GM23338 (cell line): Measurements from ENCODE around the gene MYD88. TPM values are rescaled to one million over a fixed set of nuclear protein-coding genes. Genes with fewer than 3 reads are reported as not detected.

ENCODE experiments used
- ATAC-seq: fragments of 200-7000 bp; cut with Tn5 transposase; 3 replicates; pipeline ENCODE4 v1.9.1; 2020
- DNase-seq: peaks from one replicate; pipeline ENCODE4 v3.0.0-alpha.2; 2015; ENCODE audit warnings: low spot score
- H2AFZ ChIP-seq: fragments of 200-600 bp; sonication (generic); 2 replicates; pipeline ENCODE4 v1.8.0; 2016; ENCODE audit warnings: antibody characterized with exemption, mild to moderate bottlenecking, moderate library complexity
- H3F3A ChIP-seq: fragments of 200-600 bp; sonication (generic); replicated peaks from 2 replicates; pipeline ENCODE4 v1.8.0; 2017; ENCODE audit warnings: antibody characterized with exemption, mixed run types, low read depth
- H3K27ac ChIP-seq: fragments of 200-600 bp; sonication (generic); 2 replicates; pipeline ENCODE4 v1.6.1; 2016; ENCODE audit warnings: low read depth
- H3K27me3 ChIP-seq: fragments of 200-600 bp; sonication (generic); 2 replicates; pipeline ENCODE4 v1.8.0; 2016; ENCODE audit warnings: mild to moderate bottlenecking, mixed run types, moderate library complexity; ENCODE audit not compliant: insufficient read depth
- H3K36me3 ChIP-seq: fragments of 200-600 bp; sonication (generic); 2 replicates; pipeline ENCODE4 v1.8.0; 2016; ENCODE audit warnings: mild to moderate bottlenecking; ENCODE audit not compliant: insufficient read depth
- H3K4me1 ChIP-seq: fragments of 200-600 bp; sonication (generic); 2 replicates; pipeline ENCODE4 v1.8.0; 2016; ENCODE audit warnings: mild to moderate bottlenecking, moderate library complexity; ENCODE audit not compliant: insufficient read depth
- H3K4me2 ChIP-seq: fragments of 200-600 bp; sonication (generic); 2 replicates; pipeline ENCODE4 v1.7.1; 2017; ENCODE audit warnings: mixed run types
- H3K4me3 ChIP-seq: fragments of 200-600 bp; sonication (generic); 2 replicates; pipeline ENCODE4 v1.6.1; 2016; ENCODE audit warnings: mixed run types
- H3K79me2 ChIP-seq: fragments of 200-600 bp; sonication (generic); replicated peaks from 2 replicates; pipeline ENCODE4 v1.8.0; 2017; ENCODE audit warnings: mild to moderate bottlenecking; ENCODE audit not compliant: insufficient read depth
- H3K9me2 ChIP-seq: fragments of 200-600 bp; sonication (generic); 2 replicates; pipeline ENCODE4 v1.8.0; 2017; ENCODE audit not compliant: insufficient read depth
- H4K20me1 ChIP-seq: fragments of 200-600 bp; sonication (generic); replicated peaks from 2 replicates; pipeline ENCODE4 v1.8.0; 2017; ENCODE audit warnings: mild to moderate bottlenecking; ENCODE audit not compliant: insufficient read depth
- H3K27ac Mint-ChIP-seq: 2 replicates; pipeline ENCODE4 v1.8.0; 2020; ENCODE audit warnings: inconsistent platforms, mild to moderate bottlenecking, moderate library complexity, mixed read lengths
- H3K27me3 Mint-ChIP-seq: 3 replicates; pipeline ENCODE4 v1.8.0; 2022; ENCODE audit warnings: low read depth, mild to moderate bottlenecking, moderate library complexity, mixed read lengths, inconsistent platforms; ENCODE audit not compliant: insufficient read depth, poor library complexity
- H3K36me3 Mint-ChIP-seq: 3 replicates; pipeline ENCODE4 v1.8.0; 2021; ENCODE audit warnings: low read depth, mild to moderate bottlenecking, inconsistent platforms, moderate library complexity, mixed read lengths
- H3K4me1 Mint-ChIP-seq: 3 replicates; pipeline ENCODE4 v1.8.0; 2020; ENCODE audit warnings: mild to moderate bottlenecking, inconsistent platforms, mixed read lengths
- H3K4me3 Mint-ChIP-seq: 3 replicates; pipeline ENCODE4 v1.8.0; 2021; ENCODE audit warnings: moderate library complexity, mild to moderate bottlenecking, inconsistent platforms, mixed read lengths
- H3K9me3 Mint-ChIP-seq: 3 replicates; pipeline ENCODE4 v1.8.0; 2020; ENCODE audit warnings: moderate library complexity, mild to moderate bottlenecking, inconsistent platforms, mixed read lengths
- CREB1 ChIP-seq: fragments of 250-450 bp; sonication (Bioruptor Pico); IDR thresholded peaks from 2 replicates; pipeline ENCODE4 v1.5.0; 2020; ENCODE audit warnings: low read depth, mild to moderate bottlenecking, moderate library complexity
- CTCF ChIP-seq, 2 experiments: fragments of 200-600 bp in 1 of 2; sonication (generic) in 1 of 2; conservative IDR thresholded peaks; 2 replicates each; pipeline versions ENCODE4 v1.5.1 to v1.6.1; 2016 to 2017; ENCODE audit warnings: antibody characterized with exemption in 2 of 2, low read depth in 2 of 2, mild to moderate bottlenecking in 2 of 2, moderate library complexity in 1 of 2
- EZH2 ChIP-seq: fragments of 200-600 bp; sonication (generic); IDR thresholded peaks from one replicate; pipeline ENCODE4 v1.8.0; 2017; ENCODE audit warnings: antibody characterized with exemption, mild to moderate bottlenecking, low read depth; ENCODE audit not compliant: unreplicated experiment
- EZH2phosphoT487 ChIP-seq: fragments of 200-600 bp; sonication (generic); IDR thresholded peaks from one replicate; pipeline ENCODE4 v1.8.1; 2018; ENCODE audit warnings: antibody characterized with exemption; ENCODE audit not compliant: unreplicated experiment
- JUNB ChIP-seq: IDR thresholded peaks from one replicate; pipeline ENCODE4 v1.6.1; 2016; ENCODE audit warnings: antibody characterized with exemption; ENCODE audit not compliant: unreplicated experiment
- NANOG ChIP-seq: IDR thresholded peaks from 2 replicates; pipeline ENCODE4 v1.6.1; 2016; ENCODE audit warnings: antibody characterized with exemption, borderline replicate concordance
- POLR2AphosphoS5 ChIP-seq: IDR thresholded peaks from 2 replicates; pipeline ENCODE4 v1.6.1; 2016; ENCODE audit warnings: antibody characterized with exemption, low read depth
- STAT1 ChIP-seq: IDR thresholded peaks from one replicate; pipeline ENCODE4 v1.6.1; 2016; ENCODE audit warnings: antibody characterized with exemption; ENCODE audit not compliant: unreplicated experiment
- ZNF114 ChIP-seq: fragments of 250-450 bp; sonication (Bioruptor Pico); IDR thresholded peaks from 2 replicates; pipeline ENCODE4 v1.5.0; 2020; ENCODE audit warnings: mild to moderate bottlenecking, moderate library complexity
- ZNF331 ChIP-seq: fragments of 250-450 bp; sonication (Bioruptor Pico); IDR thresholded peaks from 2 replicates; pipeline ENCODE4 v1.5.0; 2020; ENCODE audit warnings: low read depth, mild to moderate bottlenecking, moderate library complexity
- polyA plus RNA-seq: library from polyadenylated mRNA; unstranded; fragments of >200 nt; fragmentation: Nextera tagmentation; extraction: Ambion mirVana; gene quantifications from 2 replicates; pipeline ENCODE4 v1.2.1, GENCODE V29; 2016
- total RNA-seq: library from RNA; depleted of rRNA; stranded (reverse); fragments of >200 nt; shearing (Covaris generic); gene quantifications from 2 replicates; pipeline ENCODE4 v1.2.3, GENCODE V29; 2014
- TF ChIP-seq, protein P1 (sequence below): IDR thresholded peaks from 2 replicates; pipeline ENCODE4 v1.6.1; 2016; ENCODE audit warnings: antibody characterized with exemption
- TF ChIP-seq, protein P2 (sequence below): fragments of 250-450 bp; sonication (Bioruptor Pico); IDR thresholded peaks from 2 replicates; pipeline ENCODE4 v1.5.0; 2020; ENCODE audit warnings: mild to moderate bottlenecking, moderate library complexity
- TF ChIP-seq, protein P3 (sequence below): IDR thresholded peaks from one replicate; pipeline ENCODE4 v1.6.1; 2018; ENCODE audit warnings: antibody characterized with exemption; ENCODE audit not compliant: unreplicated experiment

MYD88 gene
- total and polyA plus RNA-seq, 2 experiments from 2014 or later: 15.5 to 26.0 TPM

DNA sequence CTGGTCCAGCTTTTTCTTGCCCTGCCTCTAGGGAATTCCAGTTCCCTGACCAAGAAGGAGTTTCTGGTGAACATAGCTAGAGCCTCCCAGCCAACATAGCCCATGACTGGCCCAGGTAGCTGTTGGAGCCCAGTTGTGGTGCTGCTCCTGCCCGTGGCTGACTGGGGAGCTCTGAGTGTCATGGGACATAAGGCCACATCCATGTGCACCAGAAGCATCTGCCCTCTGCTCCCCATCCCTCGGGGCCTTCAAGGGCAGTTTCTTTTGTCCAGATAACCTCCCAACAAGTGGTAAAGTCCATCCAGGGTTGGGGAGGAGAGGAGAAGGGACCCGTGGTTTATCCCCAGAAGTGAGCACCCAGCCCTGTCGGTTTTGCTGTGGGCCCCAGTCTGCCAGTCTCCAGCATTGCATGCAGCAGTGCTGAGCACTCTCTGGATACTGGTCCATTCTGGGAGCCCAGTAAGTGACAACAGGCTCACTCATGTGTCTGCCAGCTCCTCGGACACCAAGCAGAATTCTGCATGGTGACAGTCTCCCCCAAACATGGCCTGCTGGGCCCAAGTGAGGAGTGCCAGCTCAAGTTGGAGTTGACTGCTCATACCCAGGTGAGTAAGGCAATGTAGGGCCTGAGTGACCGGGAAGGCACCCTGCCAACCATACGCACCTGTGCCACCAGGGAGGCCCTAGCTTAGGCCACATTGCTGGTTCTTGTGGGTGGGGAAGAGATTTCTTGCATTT is 30.4 kb upstream of the MYD88 start:
- Histone ChIP-seq H3K27me3 (no peaks in the 10 kb centered on the region), H2AFZ (no peak overlapping the region), H3K36me3 (no peaks in the 10 kb centered on the region), H3K4me1 (no peaks in the 10 kb centered on the region), H3K9me2 (no peaks in the 10 kb centered on the region), H3K4me3 (no peak overlapping the region), H3K27ac (no peak overlapping the region), H3K4me2 (no peak overlapping the region), H3F3A (no peaks in the 10 kb centered on the region), H3K79me2 (no peaks in the 10 kb centered on the region), H4K20me1 (no peaks in the 10 kb centered on the region)
- Mint-ChIP-seq H3K4me3 (no peak overlapping the region), H3K9me3 (peaks cover 8% of the 10 kb centered on the region; the same call in 2 of the 3 replicates), H3K27me3 (peaks cover 4% of the 10 kb centered on the region), H3K36me3 (no peaks in the 10 kb centered on the region), H3K4me1 (peaks cover under 1% of the 10 kb centered on the region; the same call in 1 of the 3 replicates), H3K27ac (no peak overlapping the region)
- no peak for TF ChIP-seq CTCF (conservative IDR thresholded peaks at IDR 0.05; ENCODE audit: low read depth in 2 of 2)
- TF ChIP-seq CREB1 (CRISPR knock-in tag): no peak
- TF ChIP-seq EZH2: no peak
- TF ChIP-seq EZH2phosphoT487: no peak
- TF ChIP-seq, protein P1, sequence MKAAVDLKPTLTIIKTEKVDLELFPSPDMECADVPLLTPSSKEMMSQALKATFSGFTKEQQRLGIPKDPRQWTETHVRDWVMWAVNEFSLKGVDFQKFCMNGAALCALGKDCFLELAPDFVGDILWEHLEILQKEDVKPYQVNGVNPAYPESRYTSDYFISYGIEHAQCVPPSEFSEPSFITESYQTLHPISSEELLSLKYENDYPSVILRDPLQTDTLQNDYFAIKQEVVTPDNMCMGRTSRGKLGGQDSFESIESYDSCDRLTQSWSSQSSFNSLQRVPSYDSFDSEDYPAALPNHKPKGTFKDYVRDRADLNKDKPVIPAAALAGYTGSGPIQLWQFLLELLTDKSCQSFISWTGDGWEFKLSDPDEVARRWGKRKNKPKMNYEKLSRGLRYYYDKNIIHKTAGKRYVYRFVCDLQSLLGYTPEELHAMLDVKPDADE: no peak
- TF ChIP-seq JUNB: no peak
- TF ChIP-seq POLR2AphosphoS5: no peak
- TF ChIP-seq, protein P2, sequence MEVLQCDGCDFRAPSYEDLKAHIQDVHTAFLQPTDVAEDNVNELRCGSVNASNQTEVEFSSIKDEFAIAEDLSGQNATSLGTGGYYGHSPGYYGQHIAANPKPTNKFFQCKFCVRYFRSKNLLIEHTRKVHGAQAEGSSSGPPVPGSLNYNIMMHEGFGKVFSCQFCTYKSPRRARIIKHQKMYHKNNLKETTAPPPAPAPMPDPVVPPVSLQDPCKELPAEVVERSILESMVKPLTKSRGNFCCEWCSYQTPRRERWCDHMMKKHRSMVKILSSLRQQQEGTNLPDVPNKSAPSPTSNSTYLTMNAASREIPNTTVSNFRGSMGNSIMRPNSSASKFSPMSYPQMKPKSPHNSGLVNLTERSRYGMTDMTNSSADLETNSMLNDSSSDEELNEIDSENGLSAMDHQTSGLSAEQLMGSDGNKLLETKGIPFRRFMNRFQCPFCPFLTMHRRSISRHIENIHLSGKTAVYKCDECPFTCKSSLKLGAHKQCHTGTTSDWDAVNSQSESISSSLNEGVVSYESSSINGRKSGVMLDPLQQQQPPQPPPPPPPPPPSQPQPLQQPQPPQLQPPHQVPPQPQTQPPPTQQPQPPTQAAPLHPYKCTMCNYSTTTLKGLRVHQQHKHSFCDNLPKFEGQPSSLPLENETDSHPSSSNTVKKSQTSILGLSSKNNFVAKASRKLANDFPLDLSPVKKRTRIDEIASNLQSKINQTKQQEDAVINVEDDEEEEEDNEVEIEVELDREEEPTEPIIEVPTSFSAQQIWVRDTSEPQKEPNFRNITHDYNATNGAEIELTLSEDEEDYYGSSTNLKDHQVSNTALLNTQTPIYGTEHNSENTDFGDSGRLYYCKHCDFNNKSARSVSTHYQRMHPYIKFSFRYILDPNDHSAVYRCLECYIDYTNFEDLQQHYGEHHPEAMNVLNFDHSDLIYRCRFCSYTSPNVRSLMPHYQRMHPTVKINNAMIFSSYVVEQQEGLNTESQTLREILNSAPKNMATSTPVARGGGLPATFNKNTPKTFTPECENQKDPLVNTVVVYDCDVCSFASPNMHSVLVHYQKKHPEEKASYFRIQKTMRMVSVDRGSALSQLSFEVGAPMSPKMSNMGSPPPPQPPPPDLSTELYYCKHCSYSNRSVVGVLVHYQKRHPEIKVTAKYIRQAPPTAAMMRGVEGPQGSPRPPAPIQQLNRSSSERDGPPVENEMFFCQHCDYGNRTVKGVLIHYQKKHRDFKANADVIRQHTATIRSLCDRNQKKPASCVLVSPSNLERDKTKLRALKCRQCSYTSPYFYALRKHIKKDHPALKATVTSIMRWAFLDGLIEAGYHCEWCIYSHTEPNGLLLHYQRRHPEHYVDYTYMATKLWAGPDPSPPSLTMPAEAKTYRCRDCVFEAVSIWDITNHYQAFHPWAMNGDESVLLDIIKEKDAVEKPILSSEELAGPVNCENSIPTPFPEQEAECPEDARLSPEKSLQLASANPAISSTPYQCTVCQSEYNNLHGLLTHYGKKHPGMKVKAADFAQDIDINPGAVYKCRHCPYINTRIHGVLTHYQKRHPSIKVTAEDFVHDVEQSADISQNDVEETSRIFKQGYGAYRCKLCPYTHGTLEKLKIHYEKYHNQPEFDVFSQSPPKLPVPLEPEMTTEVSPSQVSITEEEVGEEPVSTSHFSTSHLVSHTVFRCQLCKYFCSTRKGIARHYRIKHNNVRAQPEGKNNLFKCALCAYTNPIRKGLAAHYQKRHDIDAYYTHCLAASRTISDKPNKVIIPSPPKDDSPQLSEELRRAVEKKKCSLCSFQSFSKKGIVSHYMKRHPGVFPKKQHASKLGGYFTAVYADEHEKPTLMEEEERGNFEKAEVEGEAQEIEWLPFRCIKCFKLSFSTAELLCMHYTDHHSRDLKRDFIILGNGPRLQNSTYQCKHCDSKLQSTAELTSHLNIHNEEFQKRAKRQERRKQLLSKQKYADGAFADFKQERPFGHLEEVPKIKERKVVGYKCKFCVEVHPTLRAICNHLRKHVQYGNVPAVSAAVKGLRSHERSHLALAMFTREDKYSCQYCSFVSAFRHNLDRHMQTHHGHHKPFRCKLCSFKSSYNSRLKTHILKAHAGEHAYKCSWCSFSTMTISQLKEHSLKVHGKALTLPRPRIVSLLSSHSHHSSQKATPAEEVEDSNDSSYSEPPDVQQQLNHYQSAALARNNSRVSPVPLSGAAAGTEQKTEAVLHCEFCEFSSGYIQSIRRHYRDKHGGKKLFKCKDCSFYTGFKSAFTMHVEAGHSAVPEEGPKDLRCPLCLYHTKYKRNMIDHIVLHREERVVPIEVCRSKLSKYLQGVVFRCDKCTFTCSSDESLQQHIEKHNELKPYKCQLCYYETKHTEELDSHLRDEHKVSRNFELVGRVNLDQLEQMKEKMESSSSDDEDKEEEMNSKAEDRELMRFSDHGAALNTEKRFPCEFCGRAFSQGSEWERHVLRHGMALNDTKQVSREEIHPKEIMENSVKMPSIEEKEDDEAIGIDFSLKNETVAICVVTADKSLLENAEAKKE (CRISPR knock-in tag): no peak
- no peak for TF ChIP-seq ZNF331 (CRISPR knock-in tag)
- no peak for TF ChIP-seq STAT1
- TF ChIP-seq, protein P3, sequence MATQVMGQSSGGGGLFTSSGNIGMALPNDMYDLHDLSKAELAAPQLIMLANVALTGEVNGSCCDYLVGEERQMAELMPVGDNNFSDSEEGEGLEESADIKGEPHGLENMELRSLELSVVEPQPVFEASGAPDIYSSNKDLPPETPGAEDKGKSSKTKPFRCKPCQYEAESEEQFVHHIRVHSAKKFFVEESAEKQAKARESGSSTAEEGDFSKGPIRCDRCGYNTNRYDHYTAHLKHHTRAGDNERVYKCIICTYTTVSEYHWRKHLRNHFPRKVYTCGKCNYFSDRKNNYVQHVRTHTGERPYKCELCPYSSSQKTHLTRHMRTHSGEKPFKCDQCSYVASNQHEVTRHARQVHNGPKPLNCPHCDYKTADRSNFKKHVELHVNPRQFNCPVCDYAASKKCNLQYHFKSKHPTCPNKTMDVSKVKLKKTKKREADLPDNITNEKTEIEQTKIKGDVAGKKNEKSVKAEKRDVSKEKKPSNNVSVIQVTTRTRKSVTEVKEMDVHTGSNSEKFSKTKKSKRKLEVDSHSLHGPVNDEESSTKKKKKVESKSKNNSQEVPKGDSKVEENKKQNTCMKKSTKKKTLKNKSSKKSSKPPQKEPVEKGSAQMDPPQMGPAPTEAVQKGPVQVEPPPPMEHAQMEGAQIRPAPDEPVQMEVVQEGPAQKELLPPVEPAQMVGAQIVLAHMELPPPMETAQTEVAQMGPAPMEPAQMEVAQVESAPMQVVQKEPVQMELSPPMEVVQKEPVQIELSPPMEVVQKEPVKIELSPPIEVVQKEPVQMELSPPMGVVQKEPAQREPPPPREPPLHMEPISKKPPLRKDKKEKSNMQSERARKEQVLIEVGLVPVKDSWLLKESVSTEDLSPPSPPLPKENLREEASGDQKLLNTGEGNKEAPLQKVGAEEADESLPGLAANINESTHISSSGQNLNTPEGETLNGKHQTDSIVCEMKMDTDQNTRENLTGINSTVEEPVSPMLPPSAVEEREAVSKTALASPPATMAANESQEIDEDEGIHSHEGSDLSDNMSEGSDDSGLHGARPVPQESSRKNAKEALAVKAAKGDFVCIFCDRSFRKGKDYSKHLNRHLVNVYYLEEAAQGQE: no peak
- no peak for TF ChIP-seq NANOG
- no peak for TF ChIP-seq ZNF114 (CRISPR knock-in tag)
- ATAC-seq: no peak
- no peak for DNase-seq
